ENCODE results near the gene DRC7. TPM values are rescaled to one million over a fixed set of nuclear protein-coding genes. Genes with fewer than 3 reads are reported as not detected.

DRC7 gene
- total and polyA plus RNA-seq, 9 of the 15 experiments (the other 6 are each of a cell fraction or from before 2014, with no cell fraction given) = 0.04 to 0.33 (median 0.12) TPM; not detected in 3

DNA sequence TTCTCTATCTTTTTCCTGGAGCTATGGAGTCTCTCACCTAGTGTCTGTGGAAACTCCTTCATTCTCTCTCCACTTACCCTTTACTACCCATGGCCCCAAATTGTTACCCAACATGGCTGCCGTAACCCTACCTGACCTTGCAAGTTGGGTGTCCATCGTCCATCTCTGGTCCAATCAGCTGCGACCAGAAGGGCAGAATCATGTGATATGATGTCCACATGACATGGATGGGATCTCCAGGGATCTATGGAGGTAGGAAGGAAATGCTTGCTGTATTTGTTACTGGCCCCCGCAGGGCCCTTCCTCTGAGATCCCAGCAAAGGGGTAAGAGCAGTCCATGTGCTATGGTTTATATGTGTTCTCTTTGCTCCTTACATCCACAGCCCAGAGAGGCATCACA is 8.0 kb upstream of the DRC7 start (continued):
- TF ChIP-seq MYNN (IDR thresholded peaks at IDR 0.05) (no peak), MYNN (CRISPR knock-in tag; IDR thresholded peaks at IDR 0.05) (no peak), NR2C2 (CRISPR knock-in tag; IDR thresholded peaks at IDR 0.05) (no peak), NR2C2 (tag; IDR thresholded peaks at IDR 0.05) (peak; percentile 31; the same call in 1 of the 2 replicates)

GRCh38 chr16:57687363-57687929 is 7.2 kb upstream of the DRC7 start:
- ATAC-seq = no peak
- no peak for FAIRE-seq
- BruUV-seq (replicated peaks) = no TSS peak
- TF ChIP-seq, protein P1, sequence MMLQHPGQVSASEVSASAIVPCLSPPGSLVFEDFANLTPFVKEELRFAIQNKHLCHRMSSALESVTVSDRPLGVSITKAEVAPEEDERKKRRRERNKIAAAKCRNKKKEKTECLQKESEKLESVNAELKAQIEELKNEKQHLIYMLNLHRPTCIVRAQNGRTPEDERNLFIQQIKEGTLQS (IDR thresholded peaks at IDR 0.05) = peak; percentile 13; the same call in 1 of the 2 replicates
- TF ChIP-seq, protein P1 (CRISPR knock-in tag; conservative IDR thresholded peaks at IDR 0.05) = no peak
- peak; percentile 82 for TF ChIP-seq C11orf30 (IDR thresholded peaks at IDR 0.05; ENCODE audit: low read depth)
- no peak for TF ChIP-seq TCF7 (IDR thresholded peaks at IDR 0.05; ENCODE audit: borderline replicate concordance)
- no peak for TF ChIP-seq SP2 (IDR thresholded peaks at IDR 0.05; ENCODE audit: extremely low read depth, low read depth, low read length, poor library complexity, severe bottlenecking)
- TF ChIP-seq GABPB1 (CRISPR knock-in tag; IDR thresholded peaks at IDR 0.05) = no peak
- TF ChIP-seq HDAC6 (IDR thresholded peaks at IDR 0.05; ENCODE audit: low read depth, low read length) = no peak
- peak; percentile 38; the same call in 1 of the 2 replicates for TF ChIP-seq DPF2 (IDR thresholded peaks at IDR 0.05)
- peak; percentile 85 for TF ChIP-seq NFE2 (IDR thresholded peaks at IDR 0.05; ENCODE audit: low read depth)

More at GRCh38 chr16:57687363-57687929, 7.2 kb upstream of the DRC7 start:
- H3K4me2 ChIP-seq (ENCODE audit: insufficient read depth, low read length) = no peak overlapping the region
- H4K20me1 ChIP-seq (replicated peaks; ENCODE audit: control insufficient read depth, insufficient read depth, low read length) = no peaks in the 10 kb centered on the region
- H3K9me1 ChIP-seq (ENCODE audit: control insufficient read depth, insufficient read depth, low read length) = peaks cover 8% of the 10 kb centered on the region
- no peak overlapping the region for H3K9ac ChIP-seq (ENCODE audit: insufficient read depth in 1 of 2, low read depth in 2 of 2, low read length in 2 of 2)
- peaks cover 49 to 57% of the 10 kb centered on the region in 2 experiments for H3K4me1 ChIP-seq (replicated peaks in 1 of 2; ENCODE audit: control insufficient read depth in 2 of 2, insufficient read depth in 2 of 2, low read length in 2 of 2)
- H3K9me3 ChIP-seq (replicated peaks; ENCODE audit: control insufficient read depth, insufficient read depth, low read depth, low read length) = no peaks in the 10 kb centered on the region
- DNase-seq (ENCODE audit: extremely low read depth in 1 of 4, low spot score in 3 of 4) = no peak
- ChIA-PET CTCF (ENCODE audit: low intra/inter-chr PET ratio) (no interaction called here), POLR2A (interaction anchor here (0.8 to 2.4 kb wide), 3 partner anchors 10 to 13 kb away, joined by 3 to 8 read pairs (median 3); no protein-coding TSS in a partner anchor)
- intact Hi-C loops (cut with micrococcal nuclease) (no loop called here), in situ Hi-C loops (cut with MboI) (no loop called here)
- no peaks in the 10 kb centered on the region for H3K27me3 ChIP-seq (ENCODE audit: control insufficient read depth in 2 of 2, insufficient read depth in 2 of 2, low read length in 2 of 2)
- H3K79me2 ChIP-seq (ENCODE audit: control insufficient read depth, insufficient read depth, low read length) = no peaks in the 10 kb centered on the region
- 32% methylated on average over 3 of the region's 3 CpGs for WGBS (ENCODE audit: insufficient coverage, low coverage, missing lambda C conversion rate)
- no peak overlapping the region for H3K27ac ChIP-seq (ENCODE audit: extremely low read depth, low read depth, low read length)
- no peak overlapping the region for H3K4me3 ChIP-seq
- H2AFZ ChIP-seq (ENCODE audit: low read depth, low read length) = no peak overlapping the region
- H3K36me3 ChIP-seq (ENCODE audit: control insufficient read depth, insufficient read depth, low read length) = no peaks in the 10 kb centered on the region
